ENCODE measurements around the gene SEC16A.

The SEC16A gene

DNA sequence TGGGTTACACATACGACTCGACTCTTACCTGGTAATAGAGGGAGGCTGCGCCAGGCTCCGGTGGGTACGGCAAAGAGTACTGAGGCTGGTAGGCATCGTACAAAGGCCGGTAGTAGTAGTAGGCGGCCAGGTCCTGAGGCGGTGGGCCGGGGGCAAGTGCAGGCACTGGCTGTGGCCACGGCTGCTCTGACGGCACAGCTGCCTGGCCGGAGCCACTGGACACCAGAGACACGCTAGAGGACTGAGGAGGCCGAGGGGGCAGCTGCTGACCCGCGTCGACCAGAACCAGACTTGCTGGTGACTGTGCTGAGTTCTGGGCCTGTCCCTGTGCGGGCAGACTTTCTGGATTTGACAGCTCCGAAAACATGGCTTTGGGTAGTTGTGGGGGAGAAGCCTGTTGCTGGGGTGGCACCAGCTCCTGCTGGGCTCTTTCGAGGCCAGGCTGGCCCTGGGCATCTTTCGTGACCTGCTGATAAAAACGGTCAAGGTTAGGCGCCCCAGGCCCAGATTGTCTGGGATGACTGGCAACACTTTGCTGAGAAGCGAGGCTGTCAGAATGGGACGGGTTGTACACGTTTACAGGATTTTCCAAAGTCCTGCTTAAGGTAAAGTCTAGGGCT, 8.7 kb downstream of the SEC16A start:
- H3K4me3 Mint-ChIP-seq, result no peak overlapping the region
- H3K27me3 Mint-ChIP-seq (ENCODE audit: low read depth), result no peaks in the 10 kb centered on the region
- H3K36me3 Mint-ChIP-seq (ENCODE audit: low read depth), result peaks cover 20% of the 10 kb centered on the region
- H3K4me1 Mint-ChIP-seq (ENCODE audit: low read depth), result peaks cover 4% of the 10 kb centered on the region
- H3K27ac Mint-ChIP-seq, result no peak overlapping the region
- no peaks in the 10 kb centered on the region for H3K9me3 Mint-ChIP-seq

GRCh38 chr9:136473354-136473721, 9.5 kb downstream of the SEC16A start:
- Mint-ChIP-seq H3K4me3 (no peak overlapping the region), H3K27me3 (ENCODE audit: low read depth) (no peaks in the 10 kb centered on the region), H3K27ac (no peak overlapping the region), H3K4me1 (ENCODE audit: low read depth) (peaks cover 2% of the 10 kb centered on the region), H3K36me3 (ENCODE audit: low read depth) (peaks cover 20% of the 10 kb centered on the region), H3K9me3 (no peaks in the 10 kb centered on the region)

DNA sequence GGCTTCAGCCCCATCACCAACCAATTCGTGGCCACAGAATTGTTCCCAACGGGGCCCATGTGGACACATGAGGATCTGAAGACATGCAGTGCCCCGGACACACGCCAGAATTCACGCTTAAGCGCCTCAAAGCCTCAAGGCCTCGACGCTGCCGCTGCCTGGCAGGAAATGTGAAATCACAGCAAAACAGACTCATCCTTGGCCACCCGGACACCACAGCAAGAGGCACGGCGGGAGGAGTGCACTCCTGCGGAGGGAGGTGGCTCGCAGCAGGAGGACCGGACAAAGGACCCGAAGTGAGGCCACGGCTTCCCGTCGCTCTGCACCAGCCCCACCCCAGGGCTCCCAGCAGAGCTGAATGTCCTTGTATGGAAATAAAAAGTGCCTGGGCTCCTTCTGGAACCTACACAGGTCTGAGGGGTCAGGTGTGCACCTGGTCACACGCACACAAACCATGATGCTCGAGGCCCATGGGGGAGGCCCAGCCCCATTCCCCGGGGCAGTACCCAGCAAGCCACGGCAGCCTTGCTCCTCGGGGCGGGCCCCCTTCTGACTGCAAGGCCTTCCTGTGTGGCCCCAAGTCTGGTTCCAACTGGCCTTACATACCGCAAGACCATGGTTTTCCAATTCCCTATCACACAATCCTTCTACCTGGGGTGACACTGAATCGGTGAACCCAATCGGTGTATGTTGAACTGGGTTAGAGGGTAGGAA, 10.0 kb downstream of the SEC16A start:
- no peak overlapping the region for H3K4me3 Mint-ChIP-seq
- peaks cover under 1% of the 10 kb centered on the region for H3K4me1 Mint-ChIP-seq (ENCODE audit: low read depth)
- peaks cover 20% of the 10 kb centered on the region for H3K36me3 Mint-ChIP-seq (ENCODE audit: low read depth)
- no peaks in the 10 kb centered on the region for H3K9me3 Mint-ChIP-seq
- no peak overlapping the region for H3K27ac Mint-ChIP-seq
- no peaks in the 10 kb centered on the region for H3K27me3 Mint-ChIP-seq (ENCODE audit: low read depth)

GRCh38 chr9:136471802-136472487, 10.9 kb downstream of the SEC16A start:
- no peaks in the 10 kb centered on the region for H3K4me1 Mint-ChIP-seq (ENCODE audit: low read depth)
- H3K36me3 Mint-ChIP-seq (ENCODE audit: low read depth), result peaks cover 19% of the 10 kb centered on the region
- no peak overlapping the region for H3K4me3 Mint-ChIP-seq
- no peak overlapping the region for H3K27ac Mint-ChIP-seq
- no peaks in the 10 kb centered on the region for H3K27me3 Mint-ChIP-seq (ENCODE audit: low read depth)
- no peaks in the 10 kb centered on the region for H3K9me3 Mint-ChIP-seq

DNA sequence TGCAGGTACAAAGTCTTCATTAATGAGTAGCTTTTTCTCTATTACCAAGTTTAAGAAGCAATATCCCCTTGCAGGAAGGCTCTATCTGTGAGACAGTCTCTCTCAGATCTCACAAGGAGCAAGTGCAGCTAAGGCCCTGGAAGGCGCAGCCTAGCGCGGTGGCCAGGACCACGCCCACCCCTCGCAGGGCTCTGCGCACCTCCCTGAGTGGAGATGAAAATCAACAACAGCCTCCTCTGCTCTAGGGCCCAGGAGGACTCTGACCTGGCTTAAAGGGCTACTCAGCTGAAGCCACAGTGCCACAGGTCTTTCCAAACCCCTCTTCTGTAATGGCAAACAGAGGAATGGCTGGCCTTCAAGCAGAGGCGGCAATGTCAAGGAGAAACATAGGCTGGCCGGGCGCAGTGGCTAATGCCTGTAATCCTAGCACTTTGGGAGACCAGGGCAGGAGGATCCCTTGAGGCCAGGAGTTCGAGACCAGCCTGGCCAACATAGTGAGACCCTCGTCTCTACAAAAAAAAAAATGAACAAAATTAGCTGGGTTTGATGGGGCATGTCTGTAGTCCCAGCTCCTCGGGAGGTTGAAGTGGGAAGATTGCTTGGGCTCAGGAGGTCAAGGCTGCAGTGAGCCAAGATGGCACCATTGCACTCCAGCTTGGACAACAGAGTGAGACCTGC, 11.9 kb downstream of the SEC16A start:
- Mint-ChIP-seq H3K4me3 (no peak overlapping the region), H3K27me3 (ENCODE audit: low read depth) (no peaks in the 10 kb centered on the region), H3K27ac (no peak overlapping the region), H3K4me1 (ENCODE audit: low read depth) (no peaks in the 10 kb centered on the region), H3K36me3 (ENCODE audit: low read depth) (peaks cover 29% of the 10 kb centered on the region), H3K9me3 (no peaks in the 10 kb centered on the region)

- Mint-ChIP-seq H3K9me3 (no peaks in the 10 kb centered on the region), H3K27me3 (ENCODE audit: low read depth) (no peaks in the 10 kb centered on the region), H3K4me1 (ENCODE audit: low read depth) (no peaks in the 10 kb centered on the region), H3K36me3 (ENCODE audit: low read depth) (peaks cover 32% of the 10 kb centered on the region), H3K4me3 (no peak overlapping the region), H3K27ac (no peak overlapping the region)
These were observed 12.5 kb downstream of the SEC16A start for GRCh38 chr9:136470356-136470755.

GRCh38 chr9:136467766-136468165, 15.1 kb downstream of the SEC16A start:
- Mint-ChIP-seq H3K9me3 (no peaks in the 10 kb centered on the region), H3K4me1 (ENCODE audit: low read depth) (no peaks in the 10 kb centered on the region), H3K4me3 (no peak overlapping the region), H3K36me3 (ENCODE audit: low read depth) (peaks cover 38% of the 10 kb centered on the region), H3K27ac (no peak overlapping the region), H3K27me3 (ENCODE audit: low read depth) (no peaks in the 10 kb centered on the region)

GRCh38 chr9:136466155-136466541, 16.7 kb downstream of the SEC16A start:
- Mint-ChIP-seq H3K36me3 (ENCODE audit: low read depth) (peaks cover 46% of the 10 kb centered on the region), H3K4me3 (no peak overlapping the region), H3K9me3 (no peaks in the 10 kb centered on the region), H3K4me1 (ENCODE audit: low read depth) (no peaks in the 10 kb centered on the region), H3K27me3 (ENCODE audit: low read depth) (no peaks in the 10 kb centered on the region), H3K27ac (no peak overlapping the region)

GRCh38 chr9:136465500-136466154, 17.2 kb downstream of the SEC16A start:
- no peaks in the 10 kb centered on the region for H3K27me3 Mint-ChIP-seq (ENCODE audit: low read depth)
- H3K27ac Mint-ChIP-seq, result no peak overlapping the region
- no peaks in the 10 kb centered on the region for H3K9me3 Mint-ChIP-seq
- H3K4me3 Mint-ChIP-seq, result no peak overlapping the region
- H3K36me3 Mint-ChIP-seq (ENCODE audit: low read depth), result peaks cover 47% of the 10 kb centered on the region
- H3K4me1 Mint-ChIP-seq (ENCODE audit: low read depth), result no peaks in the 10 kb centered on the region

DNA sequence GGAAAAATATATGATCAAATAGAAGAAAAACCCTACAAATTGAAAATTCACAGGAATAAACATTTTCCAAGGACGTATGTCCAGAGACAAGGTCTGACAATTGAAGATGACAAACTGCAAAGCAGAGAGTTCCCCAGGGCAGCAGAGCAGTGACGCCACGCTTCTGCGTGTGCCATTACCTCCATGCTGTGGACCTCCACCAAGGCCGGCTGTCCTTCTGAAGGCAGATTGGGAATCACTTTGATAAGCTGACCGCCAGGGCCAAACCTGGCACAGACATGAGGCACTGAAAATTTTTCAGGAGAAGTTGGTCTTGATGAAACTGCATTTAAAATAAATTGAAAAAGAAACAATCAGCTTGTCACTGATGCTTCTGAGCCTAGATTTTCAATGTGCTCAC, 18.6 kb downstream of the SEC16A start:
- Mint-ChIP-seq H3K36me3 (ENCODE audit: low read depth) (peaks cover 47% of the 10 kb centered on the region), H3K4me3 (no peak overlapping the region), H3K9me3 (no peaks in the 10 kb centered on the region), H3K4me1 (ENCODE audit: low read depth) (no peaks in the 10 kb centered on the region), H3K27me3 (ENCODE audit: low read depth) (no peaks in the 10 kb centered on the region), H3K27ac (no peak overlapping the region)

- Mint-ChIP-seq H3K4me1 (ENCODE audit: low read depth) (no peaks in the 10 kb centered on the region), H3K9me3 (no peaks in the 10 kb centered on the region), H3K27me3 (ENCODE audit: low read depth) (no peaks in the 10 kb centered on the region), H3K27ac (no peak overlapping the region), H3K36me3 (ENCODE audit: low read depth) (peaks cover 54% of the 10 kb centered on the region), H3K4me3 (no peak overlapping the region)
These were observed 19.3 kb downstream of the SEC16A start for GRCh38 chr9:136463578-136463977.

- no peaks in the 10 kb centered on the region for H3K27me3 Mint-ChIP-seq (ENCODE audit: low read depth)
- no peaks in the 10 kb centered on the region for H3K4me1 Mint-ChIP-seq (ENCODE audit: low read depth)
- H3K4me3 Mint-ChIP-seq, result no peak overlapping the region
- no peaks in the 10 kb centered on the region for H3K9me3 Mint-ChIP-seq
- no peak overlapping the region for H3K27ac Mint-ChIP-seq
- peaks cover 55% of the 10 kb centered on the region for H3K36me3 Mint-ChIP-seq (ENCODE audit: low read depth)
These were observed 20.2 kb downstream of the SEC16A start for GRCh38 chr9:136462664-136463063.

GRCh38 chr9:136460772-136461325, 22.0 kb downstream of the SEC16A start:
- H3K9me3 Mint-ChIP-seq, result no peaks in the 10 kb centered on the region
- peaks cover 43% of the 10 kb centered on the region for H3K36me3 Mint-ChIP-seq (ENCODE audit: low read depth)
- no peak overlapping the region for H3K4me3 Mint-ChIP-seq
- H3K4me1 Mint-ChIP-seq (ENCODE audit: low read depth), result no peaks in the 10 kb centered on the region
- no peak overlapping the region for H3K27ac Mint-ChIP-seq
- H3K27me3 Mint-ChIP-seq (ENCODE audit: low read depth), result no peaks in the 10 kb centered on the region

DNA sequence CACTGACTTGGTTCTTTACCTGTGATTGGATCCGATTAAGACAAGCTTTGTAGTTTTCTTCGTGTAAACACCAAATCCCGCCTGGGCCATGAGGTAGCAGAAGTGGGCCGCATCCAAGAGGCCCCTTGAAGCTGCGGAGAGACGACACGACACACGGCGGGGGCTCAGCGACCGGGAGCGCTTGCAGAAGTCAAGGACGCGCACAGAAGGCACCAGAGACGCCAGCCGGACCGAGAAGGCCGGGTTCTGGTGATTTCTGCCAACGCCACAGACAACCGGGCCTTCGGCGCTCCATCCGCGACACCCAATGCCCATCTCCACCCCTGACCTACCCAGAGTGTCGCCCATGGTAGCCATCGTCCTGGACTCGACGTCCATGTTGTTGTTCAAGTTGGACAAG, 23.4 kb downstream of the SEC16A start:
- Mint-ChIP-seq H3K36me3 (ENCODE audit: low read depth) (peaks cover 37% of the 10 kb centered on the region), H3K27me3 (ENCODE audit: low read depth) (no peaks in the 10 kb centered on the region), H3K9me3 (no peaks in the 10 kb centered on the region), H3K4me1 (ENCODE audit: low read depth) (no peaks in the 10 kb centered on the region), H3K27ac (no peak overlapping the region), H3K4me3 (no peak overlapping the region)

All from T-helper 1 cell treated with Interleukin-12 subunit alpha and Interleukin-12 subunit beta and Interleukin-4 antibody, amounts not matched to agents 30 μg/mL and 1 μg/mL, for 36 hours (primary cell).